HepG2 (cell line): ENCODE results near the gene CCL4. TPM values are rescaled to one million over a fixed set of nuclear protein-coding genes. Genes with fewer than 3 reads are reported as not detected.

Experiments
- ATAC-seq: fragments of 200-7000 bp; cut with Tn5 transposase; 3 replicates; pipeline ENCODE4 v1.9.1; 2020; ENCODE audit warnings: mild to moderate bottlenecking, moderate library complexity
- BruUV-seq: library from RNA; stranded (reverse); fragments of 400-500 nt; replicated peaks from 2 replicates; lab custom pipeline; 2021; lab: Mats Ljungman, UMichigan
- CTCF ChIA-PET: fragments of 300-600 bp; formaldehyde crosslinking; extraction: SDS; loops from one replicate; lab custom pipeline; 2021; ENCODE audit warnings: low total read pairs, inconsistent platforms, low intra/inter-chr PET ratio; lab: Yijun Ruan, JAX
- POLR2A ChIA-PET: fragments of 350-600 bp; sonication (Branson Sonifier 250); formaldehyde crosslinking; loops from one replicate; lab custom pipeline; 2020; ENCODE audit warnings: antibody characterized with exemption, inconsistent platforms; lab: Yijun Ruan, JAX
- DNase-seq: peaks from one replicate; pipeline ENCODE4 v3.0.0-alpha.2; 2015; ENCODE audit warnings: low spot score
- FAIRE-seq: peaks from 3 replicates; lab custom pipeline; 2011; peaks lifted over from hg19 to GRCh38; lab: Jason Lieb, UNC
- H2AFZ ChIP-seq: one replicate; pipeline ENCODE4 v1.6.1; 2011; ENCODE audit warnings: low read length, inconsistent platforms
- H3K27ac ChIP-seq: fragments of 300-600 bp; 3 replicates; pipeline ENCODE4 v1.8.0; 2011; ENCODE audit warnings: mixed run types, mild to moderate bottlenecking, mixed read lengths, low read length, inconsistent platforms; ENCODE audit not compliant: insufficient read depth; ENCODE audit errors: extremely low read length
- H3K27me3 ChIP-seq, 2 experiments: fragments of 200-600 bp in 1 of 2; 2 replicates in 1 of 2; 3 replicates in 1 of 2; pipeline versions ENCODE4 v1.6.0 to v1.8.0; 2011; ENCODE audit warnings: low read length in 2 of 2, mild to moderate bottlenecking in 2 of 2, moderate library complexity in 2 of 2, inconsistent platforms in 1 of 2; ENCODE audit not compliant: insufficient read depth in 2 of 2, control insufficient read depth in 1 of 2
- H3K36me3 ChIP-seq, 2 experiments: fragments of 200-600 bp in 1 of 2; replicated peaks in 1 of 2; 2 replicates in 1 of 2; 3 replicates in 1 of 2; pipeline versions ENCODE4 v1.5.1 to v1.8.0; 2011; ENCODE audit warnings: low read length in 2 of 2, inconsistent platforms in 1 of 2; ENCODE audit not compliant: insufficient read depth in 2 of 2, control insufficient read depth in 1 of 2
- H3K4me1 ChIP-seq: 2 replicates; pipeline ENCODE4 v1.5.1; 2012; ENCODE audit warnings: low read length, inconsistent platforms; ENCODE audit not compliant: insufficient read depth
- H3K4me2 ChIP-seq: 2 replicates; pipeline ENCODE4 v1.6.0; 2011; ENCODE audit warnings: low read depth, low read length, inconsistent platforms
- H3K4me3 ChIP-seq, 3 experiments: fragments of 200-600 bp in 1 of 3; sonication (generic), shearing (Covaris generic) in 1 of 3; replicated peaks in 1 of 3; 2 replicates each; pipeline ENCODE4 v1.5.1; 2011 to 2016; ENCODE audit warnings: low read length in 3 of 3, inconsistent platforms in 2 of 3, low read depth in 2 of 3, mild to moderate bottlenecking in 2 of 3, control low read depth in 1 of 3, mixed read lengths in 1 of 3; ENCODE audit not compliant: insufficient read depth in 1 of 3
- H3K79me2 ChIP-seq: one replicate; pipeline ENCODE4 v1.6.1; 2011; ENCODE audit warnings: low read length, inconsistent platforms; ENCODE audit not compliant: insufficient read depth
- H3K9ac ChIP-seq: 2 replicates; pipeline ENCODE4 v1.6.0; 2011; ENCODE audit warnings: mild to moderate bottlenecking, low read depth, low read length, inconsistent platforms; ENCODE audit not compliant: insufficient read depth
- H3K9me3 ChIP-seq: 2 replicates; pipeline ENCODE4 v1.5.1; 2012; ENCODE audit warnings: mild to moderate bottlenecking, low read length
- H4K20me1 ChIP-seq: 2 replicates; pipeline ENCODE4 v1.6.0; 2011; ENCODE audit warnings: inconsistent platforms, mild to moderate bottlenecking, low read length, moderate library complexity; ENCODE audit not compliant: insufficient read depth
- HDAC6 ChIP-seq: fragments of 200-600 bp; sonication (generic); IDR thresholded peaks from 2 replicates; pipeline ENCODE4 v1.7.0; 2017; ENCODE audit warnings: mild to moderate bottlenecking, antibody characterized with exemption, low read length, low read depth
- PITX1 ChIP-seq: sonication (generic); formaldehyde crosslinking; IDR thresholded peaks from 2 replicates; pipeline ENCODE4 v1.5.1; 2020; ENCODE audit warnings: mild to moderate bottlenecking, missing genetic modification reagents
- REXO4 ChIP-seq: sonication (generic); formaldehyde crosslinking; IDR thresholded peaks from 2 replicates; pipeline ENCODE4 v1.8.0; 2022; ENCODE audit warnings: missing genetic modification reagents, mild to moderate bottlenecking, borderline replicate concordance
- RFX1 ChIP-seq: fragments of 450-650 bp; IDR thresholded peaks from 2 replicates; pipeline ENCODE4 v1.6.1; 2017
- SKI ChIP-seq: fragments of 450-650 bp; IDR thresholded peaks from one replicate; pipeline ENCODE4 v1.6.1; 2018; ENCODE audit warnings: mild to moderate bottlenecking; ENCODE audit not compliant: partially characterized antibody
- ZNF432 ChIP-seq: sonication (generic); formaldehyde crosslinking; IDR thresholded peaks from 2 replicates; pipeline ENCODE4 v1.5.0; 2020; ENCODE audit warnings: missing genetic modification reagents, mild to moderate bottlenecking, borderline replicate concordance
- ZNF619 ChIP-seq: sonication (generic); formaldehyde crosslinking; IDR thresholded peaks from 2 replicates; pipeline ENCODE4 v1.4.0; 2020; ENCODE audit warnings: mild to moderate bottlenecking, missing genetic modification reagents
- ZNF788 ChIP-seq: sonication (generic); formaldehyde crosslinking; IDR thresholded peaks from 2 replicates; pipeline ENCODE4 v1.5.0; 2020; ENCODE audit warnings: mild to moderate bottlenecking, missing genetic modification reagents, borderline replicate concordance
- ZNF850 ChIP-seq: sonication (generic); formaldehyde crosslinking; conservative IDR thresholded peaks from 2 replicates; pipeline ENCODE4 v1.9.0; 2021; ENCODE audit warnings: mild to moderate bottlenecking, missing genetic modification reagents
- WGBS: methylation state at CpG from one replicate; pipeline ENCODE4 v1.1.6; 2017; ENCODE audit warnings: low lambda C conversion rate; 5-methylcytosine and 5-hydroxymethylcytosine counted together
- in situ Hi-C: cut with HindIII; loops from 2 replicates; pipeline ENCODE4 v1.10.0; 2017; ENCODE audit warnings: low pct_unique_long_range_greater_than_20kb; ENCODE audit not compliant: extremely low pct_ligation_motif_present
- intact Hi-C: fragments of 100-400 bp; cut with micrococcal nuclease; formaldehyde crosslinking; loops from one replicate; pipeline ENCODE4 v1.10.0; 2022; ENCODE audit not compliant: unreplicated experiment
- polyA plus RNA-seq, 8 experiments: library from polyadenylated mRNA; depleted of rRNA in 3 of 8; stranded (reverse) in 7 of 8; unstranded in 1 of 8; fragments of >200 nt; fragmentation: Illumina TruSeq in 4 of 8; extraction: Trizol in 4 of 8; gene quantifications; 2 replicates each; pipeline versions ENCODE4 v1.2.1 to v1.2.3, GENCODE V29; 2011 to 2016; ENCODE audit warnings: low read depth in 4 of 8, missing spikeins in 1 of 8, mixed read lengths in 1 of 8; ENCODE audit not compliant: insufficient read depth in 1 of 8
- total RNA-seq, 5 experiments: library from RNA; depleted of rRNA; stranded (reverse); fragments of >200 nt; fragmentation: Illumina TruSeq; extraction: Trizol; gene quantifications; 2 replicates each; pipeline ENCODE4 v1.2.3, GENCODE V29; 2016; ENCODE audit warnings: low read depth in 1 of 5
- TF ChIP-seq, protein P1 (sequence below): sonication (generic); formaldehyde crosslinking; IDR thresholded peaks from 2 replicates; pipeline ENCODE4 v1.5.0; 2020; ENCODE audit warnings: mild to moderate bottlenecking, missing genetic modification reagents
- TF ChIP-seq, protein P2 (sequence below): IDR thresholded peaks from 2 replicates; pipeline ENCODE4 v1.6.1; 2012; ENCODE audit warnings: inconsistent platforms
- TF ChIP-seq, protein P3 (sequence below): sonication (generic); formaldehyde crosslinking; IDR thresholded peaks from 2 replicates; pipeline ENCODE4 v1.5.0; 2020; ENCODE audit warnings: missing genetic modification reagents
- TF ChIP-seq, protein P4 (sequence below): sonication (generic); formaldehyde crosslinking; IDR thresholded peaks from 2 replicates; pipeline ENCODE4 v1.9.0; 2021; ENCODE audit warnings: missing genetic modification reagents, borderline replicate concordance
- TF ChIP-seq, protein P5 (sequence below): sonication (generic); formaldehyde crosslinking; IDR thresholded peaks from 2 replicates; pipeline ENCODE4 v1.8.1; 2023; ENCODE audit warnings: mild to moderate bottlenecking, moderate library complexity, missing genetic modification reagents
- TF ChIP-seq, protein P6 (sequence below): sonication (generic); formaldehyde crosslinking; IDR thresholded peaks from 2 replicates; pipeline ENCODE4 v1.4.0; 2020; ENCODE audit warnings: missing genetic modification reagents, mild to moderate bottlenecking, borderline replicate concordance
- TF ChIP-seq, protein P7 (sequence below): sonication (generic); formaldehyde crosslinking; IDR thresholded peaks from 2 replicates; pipeline ENCODE4 v1.4.0; 2020; ENCODE audit warnings: missing genetic modification reagents, borderline replicate concordance

The CCL4 gene
- total and polyA plus RNA-seq, 2 of the 13 experiments (the other 11 are each of a cell fraction or from before 2014, with no cell fraction given): not detected

DNA sequence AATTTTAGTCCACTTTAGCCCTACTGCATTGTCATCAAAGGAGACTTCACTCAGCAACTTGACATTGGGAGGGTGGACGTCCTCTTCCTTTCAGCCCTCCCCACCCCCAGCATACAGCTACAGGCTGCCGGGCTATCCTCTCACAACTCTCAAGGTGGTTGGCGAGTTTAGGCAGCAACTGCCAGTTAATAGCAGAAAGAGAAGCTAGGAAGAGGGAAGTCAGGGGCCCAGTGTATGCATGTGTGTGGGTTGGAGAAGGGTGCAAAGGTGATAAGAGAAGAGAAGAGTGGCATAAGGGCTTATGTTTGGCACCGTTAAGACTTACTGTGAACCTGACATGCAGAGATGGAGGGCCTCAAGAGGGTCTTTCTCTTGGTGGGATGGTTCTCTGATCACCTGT is 31.8 kb downstream of the CCL4 start:
- no TSS peak for BruUV-seq
- H3K4me3 ChIP-seq: no peak overlapping the region
- intact Hi-C loops (no loop called here), in situ Hi-C loops (no loop called here)
- no peak for ATAC-seq
- WGBS: 27% methylated on average over 4 of the region's 4 CpGs
- H3K79me2 ChIP-seq: no peaks in the 10 kb centered on the region
- ChIA-PET CTCF (no interaction called here), POLR2A (no interaction called here)
- H3K27me3 ChIP-seq: no peaks in the 10 kb centered on the region
- no peak overlapping the region for H3K27ac ChIP-seq
- H3K9ac ChIP-seq: no peak overlapping the region
- H3K36me3 ChIP-seq: no peaks in the 10 kb centered on the region
- H3K4me1 ChIP-seq: peaks cover 20% of the 10 kb centered on the region
- DNase-seq: no peak
- H4K20me1 ChIP-seq: no peaks in the 10 kb centered on the region
- H2AFZ ChIP-seq: no peak overlapping the region
- FAIRE-seq: no peak
- H3K9me3 ChIP-seq: no peaks in the 10 kb centered on the region
- no peak overlapping the region for H3K4me2 ChIP-seq
- TF ChIP-seq RFX1 (no peak), ZNF432 (CRISPR knock-in tag) (no peak), ZNF619 (no peak), PITX1 (CRISPR knock-in tag) (no peak), REXO4 (CRISPR knock-in tag) (no peak), SKI (no peak), ZNF850 (no peak), HDAC6 (no peak), ZNF788 (CRISPR knock-in tag) (no peak)
- TF ChIP-seq, protein P1, sequence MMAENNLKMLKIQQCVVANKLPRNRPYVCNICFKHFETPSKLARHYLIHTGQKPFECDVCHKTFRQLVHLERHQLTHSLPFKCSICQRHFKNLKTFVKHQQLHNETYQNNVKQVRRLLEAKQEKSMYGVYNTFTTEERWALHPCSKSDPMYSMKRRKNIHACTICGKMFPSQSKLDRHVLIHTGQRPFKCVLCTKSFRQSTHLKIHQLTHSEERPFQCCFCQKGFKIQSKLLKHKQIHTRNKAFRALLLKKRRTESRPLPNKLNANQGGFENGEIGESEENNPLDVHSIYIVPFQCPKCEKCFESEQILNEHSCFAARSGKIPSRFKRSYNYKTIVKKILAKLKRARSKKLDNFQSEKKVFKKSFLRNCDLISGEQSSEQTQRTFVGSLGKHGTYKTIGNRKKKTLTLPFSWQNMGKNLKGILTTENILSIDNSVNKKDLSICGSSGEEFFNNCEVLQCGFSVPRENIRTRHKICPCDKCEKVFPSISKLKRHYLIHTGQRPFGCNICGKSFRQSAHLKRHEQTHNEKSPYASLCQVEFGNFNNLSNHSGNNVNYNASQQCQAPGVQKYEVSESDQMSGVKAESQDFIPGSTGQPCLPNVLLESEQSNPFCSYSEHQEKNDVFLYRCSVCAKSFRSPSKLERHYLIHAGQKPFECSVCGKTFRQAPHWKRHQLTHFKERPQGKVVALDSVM (CRISPR knock-in tag): no peak
- TF ChIP-seq, protein P2, sequence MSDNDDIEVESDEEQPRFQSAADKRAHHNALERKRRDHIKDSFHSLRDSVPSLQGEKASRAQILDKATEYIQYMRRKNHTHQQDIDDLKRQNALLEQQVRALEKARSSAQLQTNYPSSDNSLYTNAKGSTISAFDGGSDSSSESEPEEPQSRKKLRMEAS: no peak
- TF ChIP-seq, protein P3, sequence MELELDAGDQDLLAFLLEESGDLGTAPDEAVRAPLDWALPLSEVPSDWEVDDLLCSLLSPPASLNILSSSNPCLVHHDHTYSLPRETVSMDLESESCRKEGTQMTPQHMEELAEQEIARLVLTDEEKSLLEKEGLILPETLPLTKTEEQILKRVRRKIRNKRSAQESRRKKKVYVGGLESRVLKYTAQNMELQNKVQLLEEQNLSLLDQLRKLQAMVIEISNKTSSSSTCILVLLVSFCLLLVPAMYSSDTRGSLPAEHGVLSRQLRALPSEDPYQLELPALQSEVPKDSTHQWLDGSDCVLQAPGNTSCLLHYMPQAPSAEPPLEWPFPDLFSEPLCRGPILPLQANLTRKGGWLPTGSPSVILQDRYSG (CRISPR knock-in tag): no peak
- TF ChIP-seq, protein P4, sequence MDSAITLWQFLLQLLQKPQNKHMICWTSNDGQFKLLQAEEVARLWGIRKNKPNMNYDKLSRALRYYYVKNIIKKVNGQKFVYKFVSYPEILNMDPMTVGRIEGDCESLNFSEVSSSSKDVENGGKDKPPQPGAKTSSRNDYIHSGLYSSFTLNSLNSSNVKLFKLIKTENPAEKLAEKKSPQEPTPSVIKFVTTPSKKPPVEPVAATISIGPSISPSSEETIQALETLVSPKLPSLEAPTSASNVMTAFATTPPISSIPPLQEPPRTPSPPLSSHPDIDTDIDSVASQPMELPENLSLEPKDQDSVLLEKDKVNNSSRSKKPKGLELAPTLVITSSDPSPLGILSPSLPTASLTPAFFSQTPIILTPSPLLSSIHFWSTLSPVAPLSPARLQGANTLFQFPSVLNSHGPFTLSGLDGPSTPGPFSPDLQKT (CRISPR knock-in tag): no peak
- TF ChIP-seq, protein P5, sequence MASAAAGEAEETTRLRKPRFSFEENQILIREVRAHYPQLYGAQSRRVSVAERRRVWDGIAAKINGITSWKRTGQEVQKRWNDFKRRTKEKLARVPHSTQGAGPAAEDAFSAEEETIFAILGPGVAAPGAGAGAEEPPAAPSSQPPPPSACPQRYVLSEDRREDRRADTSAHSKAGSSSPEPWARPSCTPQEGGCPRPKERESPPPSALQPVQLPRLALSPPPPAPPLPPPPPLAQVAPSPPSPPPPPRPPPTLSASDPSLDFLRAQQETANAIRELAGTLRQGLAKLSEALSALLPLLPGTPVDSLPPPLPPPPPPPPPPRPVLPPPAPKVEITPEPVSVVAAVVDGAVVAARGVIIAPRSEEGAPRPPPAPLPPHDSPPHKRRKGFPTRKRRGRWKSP (CRISPR knock-in tag): no peak
- TF ChIP-seq, protein P6, sequence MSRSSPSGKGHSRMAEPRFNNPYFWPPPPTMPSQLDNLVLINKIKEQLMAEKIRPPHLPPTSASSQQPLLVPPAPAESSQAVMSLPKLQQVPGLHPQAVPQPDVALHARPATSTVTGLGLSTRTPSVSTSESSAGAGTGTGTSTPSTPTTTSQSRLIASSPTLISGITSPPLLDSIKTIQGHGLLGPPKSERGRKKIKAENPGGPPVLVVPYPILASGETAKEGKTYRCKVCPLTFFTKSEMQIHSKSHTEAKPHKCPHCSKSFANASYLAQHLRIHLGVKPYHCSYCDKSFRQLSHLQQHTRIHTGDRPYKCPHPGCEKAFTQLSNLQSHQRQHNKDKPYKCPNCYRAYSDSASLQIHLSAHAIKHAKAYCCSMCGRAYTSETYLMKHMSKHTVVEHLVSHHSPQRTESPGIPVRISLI (CRISPR knock-in tag): no peak
- TF ChIP-seq, protein P7, sequence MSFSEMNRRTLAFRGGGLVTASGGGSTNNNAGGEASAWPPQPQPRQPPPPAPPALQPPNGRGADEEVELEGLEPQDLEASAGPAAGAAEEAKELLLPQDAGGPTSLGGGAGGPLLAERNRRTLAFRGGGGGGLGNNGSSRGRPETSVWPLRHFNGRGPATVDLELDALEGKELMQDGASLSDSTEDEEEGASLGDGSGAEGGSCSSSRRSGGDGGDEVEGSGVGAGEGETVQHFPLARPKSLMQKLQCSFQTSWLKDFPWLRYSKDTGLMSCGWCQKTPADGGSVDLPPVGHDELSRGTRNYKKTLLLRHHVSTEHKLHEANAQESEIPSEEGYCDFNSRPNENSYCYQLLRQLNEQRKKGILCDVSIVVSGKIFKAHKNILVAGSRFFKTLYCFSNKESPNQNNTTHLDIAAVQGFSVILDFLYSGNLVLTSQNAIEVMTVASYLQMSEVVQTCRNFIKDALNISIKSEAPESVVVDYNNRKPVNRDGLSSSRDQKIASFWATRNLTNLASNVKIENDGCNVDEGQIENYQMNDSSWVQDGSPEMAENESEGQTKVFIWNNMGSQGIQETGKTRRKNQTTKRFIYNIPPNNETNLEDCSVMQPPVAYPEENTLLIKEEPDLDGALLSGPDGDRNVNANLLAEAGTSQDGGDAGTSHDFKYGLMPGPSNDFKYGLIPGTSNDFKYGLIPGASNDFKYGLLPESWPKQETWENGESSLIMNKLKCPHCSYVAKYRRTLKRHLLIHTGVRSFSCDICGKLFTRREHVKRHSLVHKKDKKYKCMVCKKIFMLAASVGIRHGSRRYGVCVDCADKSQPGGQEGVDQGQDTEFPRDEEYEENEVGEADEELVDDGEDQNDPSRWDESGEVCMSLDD (CRISPR knock-in tag): no peak
